GM18870 (cell line): Measurements from ENCODE around the gene ZNF92.
"Not testable (repeated sequence)": the region's sequence is repeated elsewhere in the genome, so short reads cannot be mapped to it uniquely, and the experiment has no call there.

ENCODE experiments used
- ATAC-seq: cut with Tn5 transposase; IDR thresholded peaks from one replicate; pipeline ENCODE4 v1.9.1; 2021; ENCODE audit warnings: moderate library complexity; ENCODE audit not compliant: unreplicated experiment

The ZNF92 gene

GRCh38 chr7:65373608-65374351 is at the start of gene ZNF92:
Gene ZNF92, plus strand, starts transcription at chr7:65373855. Its CDS starts 143 bp downstream, at chr7:65373998.
- ATAC-seq, result peak; percentile 99

GRCh38 chr7:65325793-65326432 is 47.7 kb upstream of the ZNF92 start:
- ATAC-seq, result no peak

- ATAC-seq, result peak; percentile 71
These were observed 35.3 kb upstream of the ZNF92 start for GRCh38 chr7:65338346-65338745.

GRCh38 chr7:65339257-65339656 is 34.4 kb upstream of the ZNF92 start:
- no peak for ATAC-seq

GRCh38 chr7:65342723-65343629 is 30.7 kb upstream of the ZNF92 start:
- ATAC-seq, result no peak

GRCh38 chr7:65344541-65344940 is 29.1 kb upstream of the ZNF92 start:
- ATAC-seq, result not testable (repeated sequence)

GRCh38 chr7:65354263-65354662 is 19.4 kb upstream of the ZNF92 start:
- ATAC-seq, result no peak

- ATAC-seq, result no peak
These were observed 3.8 kb upstream of the ZNF92 start for GRCh38 chr7:65369843-65370242.

- no peak for ATAC-seq
These were observed 2.2 kb upstream of the ZNF92 start for GRCh38 chr7:65371468-65371867.

- no peak for ATAC-seq
These were observed 5.7 kb downstream of the ZNF92 start for GRCh38 chr7:65379318-65379717.

GRCh38 chr7:65381742-65382141 is 8.1 kb downstream of the ZNF92 start:
- ATAC-seq, result no peak

- no peak for ATAC-seq
These were observed 8.8 kb downstream of the ZNF92 start for GRCh38 chr7:65382452-65382851.

GRCh38 chr7:65387891-65388290 is 14.2 kb downstream of the ZNF92 start:
- no peak for ATAC-seq

- ATAC-seq, result peak; percentile 90
These were observed 16.9 kb downstream of the ZNF92 start for GRCh38 chr7:65390588-65390987.

- no peak for ATAC-seq
These were observed 24.1 kb downstream of the ZNF92 start for GRCh38 chr7:65397730-65398142.

- not testable (repeated sequence) for ATAC-seq
These were observed 25.0 kb downstream of the ZNF92 start for GRCh38 chr7:65398671-65399070.

- ATAC-seq, result not testable (repeated sequence)
These were observed 25.4 kb downstream of the ZNF92 start for GRCh38 chr7:65399101-65399500.

- ATAC-seq, result no peak
These were observed 30.4 kb downstream of the ZNF92 start for GRCh38 chr7:65404020-65404419.

GRCh38 chr7:65406706-65407105 is 33.1 kb downstream of the ZNF92 start:
- not testable (repeated sequence) for ATAC-seq

- ATAC-seq, result no peak
These were observed 35.7 kb downstream of the ZNF92 start for GRCh38 chr7:65409363-65409762.

- ATAC-seq, result no peak
These were observed 37.6 kb downstream of the ZNF92 start for GRCh38 chr7:65411249-65411648.
